ENCODE measurements around the gene FAM163A.

The FAM163A gene

DNA sequence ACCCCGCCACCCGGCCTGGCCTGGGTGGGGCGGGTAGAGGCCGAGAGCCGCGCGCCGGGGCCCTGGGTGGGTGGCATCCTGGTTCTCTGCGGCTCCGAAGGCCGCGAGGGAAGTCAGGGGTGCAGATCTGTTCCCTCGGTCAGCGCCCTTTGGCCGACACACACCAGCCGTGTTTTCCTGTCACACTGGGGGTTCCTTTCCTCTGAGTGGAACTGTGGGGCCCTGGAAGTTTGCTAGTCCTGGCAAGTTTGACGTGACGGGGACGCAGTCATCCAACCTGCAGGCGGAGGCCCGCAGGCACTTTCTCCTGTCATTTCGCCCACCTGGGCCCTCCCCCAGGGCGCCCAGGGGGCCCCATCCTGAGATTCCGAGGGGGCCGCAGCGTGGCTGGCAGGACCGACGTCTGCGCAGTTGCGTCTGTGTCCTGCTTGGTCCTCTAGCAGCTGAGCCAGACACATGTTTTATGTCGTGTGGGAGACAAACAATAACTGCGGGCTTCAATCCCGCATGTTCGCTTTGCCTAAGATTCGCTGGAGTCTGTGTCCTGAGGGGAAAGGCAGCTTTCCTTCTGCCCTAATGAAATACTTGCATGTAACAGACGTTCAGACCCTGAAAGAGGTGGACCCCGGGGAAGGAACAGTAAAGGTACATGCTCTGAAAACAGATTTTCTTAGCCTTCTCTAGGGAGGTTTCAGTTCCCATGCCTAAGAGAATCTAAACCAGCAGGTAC is 1.5 kb downstream of the FAM163A start:
- H3K36me3 ChIP-seq (ENCODE audit: insufficient read depth, low read length), result no peaks in the 10 kb centered on the region
- H3K27ac ChIP-seq, result no peak overlapping the region
- H3K4me3 ChIP-seq, result no peak overlapping the region
- no peak for TF ChIP-seq POLR2AphosphoS5 (IDR thresholded peaks at IDR 0.05; ENCODE audit: borderline replicate concordance, low read depth, low read length)
- no peak for DNase-seq (ENCODE audit: low read depth, low spot score)
- no peak overlapping the region for H3K9ac ChIP-seq (ENCODE audit: insufficient read length)
- H3K9me3 ChIP-seq (ENCODE audit: low read depth, low read length), result no peaks in the 10 kb centered on the region

DNA sequence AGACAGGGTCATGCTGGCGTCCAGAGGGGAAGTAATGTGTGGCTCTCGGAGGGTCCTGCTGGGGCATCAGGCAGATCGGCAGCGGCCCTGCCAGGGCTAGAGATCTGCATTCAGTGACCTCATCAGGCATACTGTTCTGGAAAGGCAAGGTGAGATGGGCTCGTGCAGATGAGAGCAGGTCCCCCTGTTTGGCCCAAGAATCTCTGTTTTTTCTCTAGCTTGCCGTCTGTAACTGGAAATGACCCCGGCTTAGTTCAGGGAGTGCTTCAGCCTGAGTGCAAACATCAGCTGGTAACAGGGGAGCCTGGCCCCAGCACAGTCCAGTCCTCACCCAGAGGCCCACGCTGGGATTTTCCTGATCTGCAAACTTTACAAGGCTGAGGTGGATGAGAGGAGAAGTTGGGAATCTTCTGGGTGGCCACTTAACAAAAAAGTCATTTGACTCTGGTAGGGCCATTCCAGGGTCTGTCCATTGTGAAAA is 2.1 kb downstream of the FAM163A start:
- no peak for DNase-seq (ENCODE audit: low read depth, low spot score)
- TF ChIP-seq FOXP2 (optimal IDR thresholded peaks at IDR 0.05; ENCODE audit: control extremely low read depth, extremely low read length, insufficient read depth) (no peak), EZH2 (IDR thresholded peaks at IDR 0.05) (no peak), POLR2AphosphoS5 (IDR thresholded peaks at IDR 0.05; ENCODE audit: borderline replicate concordance, low read depth, low read length) (no peak)
- Histone ChIP-seq H3K36me3 (ENCODE audit: insufficient read depth, low read length) (no peaks in the 10 kb centered on the region), H3K4me3 (no peak overlapping the region), H3K9me3 (ENCODE audit: low read depth, low read length) (no peaks in the 10 kb centered on the region), H3K9ac (ENCODE audit: insufficient read length) (no peak overlapping the region), H3K27ac (no peak overlapping the region)

DNA sequence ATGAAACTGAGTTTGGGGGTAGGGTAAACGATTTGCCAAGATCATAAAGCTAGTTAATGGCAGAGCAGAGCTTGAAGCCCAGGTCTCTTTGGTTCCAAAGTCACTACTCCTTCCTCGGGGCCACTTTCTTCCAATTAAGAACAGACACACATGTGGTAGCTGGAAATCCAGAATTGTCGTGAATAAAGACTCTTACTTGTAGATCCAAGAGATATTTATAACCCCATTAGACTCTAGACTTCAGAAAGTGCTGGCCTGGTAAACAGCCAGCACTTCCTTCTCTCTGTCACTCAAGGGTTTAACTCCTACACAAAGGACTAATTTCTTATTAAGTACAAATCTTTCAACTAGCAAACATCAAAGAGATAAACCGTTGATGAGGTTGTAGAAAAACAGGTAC is 2.7 kb downstream of the FAM163A start:
- no peak overlapping the region for H3K4me3 ChIP-seq
- H3K36me3 ChIP-seq (ENCODE audit: insufficient read depth, low read length), result no peaks in the 10 kb centered on the region
- TF ChIP-seq EZH2 (IDR thresholded peaks at IDR 0.05), result no peak
- TF ChIP-seq FOXP2 (optimal IDR thresholded peaks at IDR 0.05; ENCODE audit: control extremely low read depth, extremely low read length, insufficient read depth), result no peak
- no peak for TF ChIP-seq POLR2AphosphoS5 (IDR thresholded peaks at IDR 0.05; ENCODE audit: borderline replicate concordance, low read depth, low read length)
- no peaks in the 10 kb centered on the region for H3K9me3 ChIP-seq (ENCODE audit: low read depth, low read length)
- no peak overlapping the region for H3K27ac ChIP-seq
- no peak for DNase-seq (ENCODE audit: low read depth, low spot score)
- H3K9ac ChIP-seq (ENCODE audit: insufficient read length), result no peak overlapping the region

DNA sequence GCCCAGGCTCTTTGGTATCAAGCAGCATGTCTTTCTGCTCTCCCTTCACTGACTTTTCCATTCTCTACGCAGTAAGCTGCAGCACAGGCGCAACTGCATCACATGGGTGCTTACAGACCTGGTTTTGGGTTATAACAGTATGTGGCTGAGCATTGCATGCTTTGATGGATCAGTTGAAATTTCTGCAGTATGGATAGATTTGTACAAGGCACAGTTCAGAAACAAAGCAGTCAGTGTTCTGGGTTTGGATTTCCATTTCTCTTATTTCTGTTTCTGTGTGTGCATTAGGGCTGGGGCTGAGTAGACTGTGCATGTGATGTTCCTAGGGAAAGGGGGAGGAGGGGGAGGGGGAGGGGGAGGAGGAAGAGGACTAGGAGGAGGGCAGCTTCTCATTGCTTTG is 4.5 kb downstream of the FAM163A start:
- H3K36me3 ChIP-seq (ENCODE audit: insufficient read depth, low read length), result no peaks in the 10 kb centered on the region
- no peaks in the 10 kb centered on the region; the same call in 1 of the 2 replicates for H3K9me3 ChIP-seq (ENCODE audit: low read depth, low read length)
- H3K27ac ChIP-seq, result no peak overlapping the region
- no peak overlapping the region for H3K9ac ChIP-seq (ENCODE audit: insufficient read length)
- no peak overlapping the region for H3K4me3 ChIP-seq
- TF ChIP-seq FOXP2 (optimal IDR thresholded peaks at IDR 0.05; ENCODE audit: control extremely low read depth, extremely low read length, insufficient read depth) (no peak), EZH2 (IDR thresholded peaks at IDR 0.05) (no peak), POLR2AphosphoS5 (IDR thresholded peaks at IDR 0.05; ENCODE audit: borderline replicate concordance, low read depth, low read length) (no peak)
- DNase-seq (ENCODE audit: low read depth, low spot score), result no peak

DNA sequence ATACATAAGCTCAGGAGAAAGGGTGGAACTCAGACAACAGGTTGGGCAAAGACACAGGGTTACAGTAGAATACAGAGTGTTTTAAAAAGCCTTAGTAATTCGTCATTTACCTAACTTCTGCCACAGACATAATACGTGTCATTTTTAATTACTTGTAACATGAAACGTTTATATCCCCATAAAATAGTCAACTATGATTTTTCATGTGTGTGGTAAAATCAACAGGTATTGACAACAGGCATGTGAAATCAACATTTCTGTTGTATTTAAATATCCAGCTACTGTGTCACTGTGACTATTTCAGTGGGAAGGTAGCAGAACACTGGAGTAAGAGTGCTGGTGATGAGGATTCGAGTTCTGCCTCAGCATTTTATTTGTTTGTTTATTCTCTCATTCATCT is 5.7 kb downstream of the FAM163A start:
- Histone ChIP-seq H3K9ac (ENCODE audit: insufficient read length) (no peak overlapping the region), H3K9me3 (ENCODE audit: low read depth, low read length) (no peaks in the 10 kb centered on the region; the same call in 1 of the 2 replicates), H3K36me3 (ENCODE audit: insufficient read depth, low read length) (no peaks in the 10 kb centered on the region), H3K4me3 (no peak overlapping the region), H3K27ac (no peak overlapping the region)
- TF ChIP-seq POLR2AphosphoS5 (IDR thresholded peaks at IDR 0.05; ENCODE audit: borderline replicate concordance, low read depth, low read length) (no peak), EZH2 (IDR thresholded peaks at IDR 0.05) (no peak), FOXP2 (optimal IDR thresholded peaks at IDR 0.05; ENCODE audit: control extremely low read depth, extremely low read length, insufficient read depth) (no peak)
- DNase-seq (ENCODE audit: low read depth, low spot score), result no peak

DNA sequence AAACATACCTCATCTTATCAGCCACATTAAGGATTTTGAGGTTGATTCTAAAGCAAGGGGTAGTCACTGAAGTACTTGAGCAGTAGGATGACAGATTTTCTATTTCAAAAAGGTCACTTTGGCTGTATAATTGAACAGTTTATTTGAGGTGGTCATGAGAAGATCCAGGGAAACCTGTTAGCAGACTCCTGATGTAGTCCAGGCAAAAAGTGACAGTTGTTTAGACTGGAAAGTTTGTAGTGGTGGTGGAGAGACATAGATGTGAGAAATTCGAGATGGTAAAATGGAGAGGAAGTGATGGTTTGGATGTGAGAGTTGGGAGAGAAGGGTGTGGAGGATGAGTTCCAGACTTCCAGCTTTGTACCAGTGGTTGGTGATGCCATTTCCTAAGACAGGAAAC is 7.5 kb downstream of the FAM163A start:
- TF ChIP-seq FOXP2 (optimal IDR thresholded peaks at IDR 0.05; ENCODE audit: control extremely low read depth, extremely low read length, insufficient read depth) (no peak), EZH2 (IDR thresholded peaks at IDR 0.05) (no peak), POLR2AphosphoS5 (IDR thresholded peaks at IDR 0.05; ENCODE audit: borderline replicate concordance, low read depth, low read length) (no peak)

DNA sequence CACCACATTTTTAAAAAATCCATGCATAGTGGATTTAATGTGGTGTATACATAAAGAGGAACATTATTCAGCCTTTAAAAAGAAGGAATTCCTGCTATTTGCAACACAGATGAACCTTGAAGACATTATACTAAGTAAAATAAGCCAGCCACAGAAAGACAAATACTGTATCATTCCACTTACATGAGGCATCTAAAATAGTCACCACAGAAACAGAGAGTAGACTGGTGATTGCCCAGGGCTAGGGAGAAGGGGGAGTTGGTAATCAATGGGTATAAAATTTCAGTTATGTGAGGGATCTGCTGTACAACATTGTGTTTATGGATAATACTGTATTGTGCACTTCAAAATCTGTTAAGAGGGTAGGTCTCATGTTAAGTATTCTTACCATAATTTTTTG is 10.0 kb downstream of the FAM163A start:
- Histone ChIP-seq H3K9ac (ENCODE audit: insufficient read length) (no peak overlapping the region), H3K27ac (no peak overlapping the region), H3K4me3 (no peak overlapping the region), H3K9me3 (ENCODE audit: low read depth, low read length) (no peaks in the 10 kb centered on the region; the same call in 1 of the 2 replicates), H3K36me3 (ENCODE audit: insufficient read depth, low read length) (no peaks in the 10 kb centered on the region)
- no peak for DNase-seq (ENCODE audit: low read depth, low spot score)
- TF ChIP-seq POLR2AphosphoS5 (IDR thresholded peaks at IDR 0.05; ENCODE audit: borderline replicate concordance, low read depth, low read length) (no peak), EZH2 (IDR thresholded peaks at IDR 0.05) (no peak), FOXP2 (optimal IDR thresholded peaks at IDR 0.05; ENCODE audit: control extremely low read depth, extremely low read length, insufficient read depth) (no peak)

More for the DNA sequence above, 7.5 kb downstream of the FAM163A start:
- Histone ChIP-seq H3K9ac (ENCODE audit: insufficient read length) (no peak overlapping the region), H3K27ac (no peak overlapping the region), H3K36me3 (ENCODE audit: insufficient read depth, low read length) (no peaks in the 10 kb centered on the region), H3K9me3 (ENCODE audit: low read depth, low read length) (no peaks in the 10 kb centered on the region; the same call in 1 of the 2 replicates), H3K4me3 (no peak overlapping the region)
- DNase-seq (ENCODE audit: low read depth, low spot score), result no peak

DNA sequence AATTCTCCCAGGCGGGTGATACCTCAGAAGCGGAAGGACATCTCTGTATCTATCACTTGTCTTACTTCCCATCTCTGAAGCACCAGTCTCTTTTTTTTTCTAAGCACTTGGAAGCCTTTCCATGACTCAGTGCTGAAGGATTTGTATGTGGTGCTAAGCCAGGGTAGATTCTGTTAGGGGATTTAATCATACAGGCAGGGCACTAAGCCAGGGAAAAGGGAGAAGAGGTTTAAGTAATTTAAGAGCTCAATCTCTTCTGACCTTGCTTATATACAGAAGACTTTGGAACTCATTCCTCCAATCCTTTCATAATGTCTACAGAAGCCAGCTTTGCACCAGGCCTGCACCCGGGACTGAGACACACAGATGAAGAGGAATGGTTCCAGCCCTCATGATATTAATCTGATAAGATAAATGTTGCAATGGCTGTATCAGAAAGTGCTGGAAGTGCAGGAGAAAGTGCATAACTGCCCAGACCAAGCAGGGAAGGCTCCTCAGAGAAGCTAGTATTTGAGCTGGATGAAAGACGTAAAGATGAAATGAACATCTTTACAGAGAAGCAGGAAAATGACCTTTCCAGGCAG is 11.0 kb downstream of the FAM163A start:
- DNase-seq (ENCODE audit: low read depth, low spot score), result no peak
- H3K9ac ChIP-seq (ENCODE audit: insufficient read length), result no peak overlapping the region
- no peak overlapping the region for H3K27ac ChIP-seq
- no peak overlapping the region for H3K4me3 ChIP-seq
- no peaks in the 10 kb centered on the region; the same call in 1 of the 2 replicates for H3K9me3 ChIP-seq (ENCODE audit: low read depth, low read length)
- TF ChIP-seq EZH2 (IDR thresholded peaks at IDR 0.05), result no peak
- no peak for TF ChIP-seq POLR2AphosphoS5 (IDR thresholded peaks at IDR 0.05; ENCODE audit: borderline replicate concordance, low read depth, low read length)
- no peaks in the 10 kb centered on the region for H3K36me3 ChIP-seq (ENCODE audit: insufficient read depth, low read length)

Data from SK-N-MC (cell line).